ENCODE measurements around the gene MYOM3. TPM values are rescaled to one million over a fixed set of nuclear protein-coding genes. Genes with fewer than 3 reads are reported as not detected.

The MYOM3 gene
- total and polyA plus RNA-seq, 3 experiments from 2014 or later = not detected

- H3K27me3 Mint-ChIP-seq = peaks cover 3 to 6% of the 10 kb centered on the region in 2 donors
- CTCF ChIA-PET = no interaction called here
- H3K4me1 Mint-ChIP-seq = no peaks in the 10 kb centered on the region
- Histone ChIP-seq H3K36me3 (ENCODE audit: insufficient read depth, low read length) (no peaks in the 10 kb centered on the region), H3K27ac (ENCODE audit: low read depth, low read length) (no peak overlapping the region), H3K4me3 (ENCODE audit: low read length) (no peak overlapping the region), H3K4me1 (ENCODE audit: insufficient read depth, low read length) (no peaks in the 10 kb centered on the region), H3K27me3 (ENCODE audit: insufficient read depth, low read length, poor library complexity, severe bottlenecking) (peaks cover 4% of the 10 kb centered on the region), H3K9me3 (ENCODE audit: low read length) (no peaks in the 10 kb centered on the region)
- H3K4me3 Mint-ChIP-seq = no peak overlapping the region
- POLR2A ChIA-PET = no interaction called here
- DNase-seq = no peak
- no peak overlapping the region for H3K27ac Mint-ChIP-seq
- H3K36me3 Mint-ChIP-seq = peaks cover 0 to 3% (median 2%) of the 10 kb centered on the region in 3 donors
- peaks cover 1 to 7% (median 3%) of the 10 kb centered on the region in 5 donors for H3K9me3 Mint-ChIP-seq
These were observed 13.0 kb upstream of the MYOM3 start for GRCh38 chr1:24124980-24125379.

GRCh38 chr1:24123611-24124010 lies 11.7 kb upstream of the MYOM3 start:
- H3K4me3 Mint-ChIP-seq = no peak overlapping the region
- Histone ChIP-seq H3K9me3 (ENCODE audit: low read length) (no peaks in the 10 kb centered on the region), H3K27ac (ENCODE audit: low read depth, low read length) (no peak overlapping the region), H3K4me3 (ENCODE audit: low read length) (no peak overlapping the region), H3K36me3 (ENCODE audit: insufficient read depth, low read length) (no peaks in the 10 kb centered on the region), H3K27me3 (ENCODE audit: insufficient read depth, low read length, poor library complexity, severe bottlenecking) (peaks cover 7% of the 10 kb centered on the region), H3K4me1 (ENCODE audit: insufficient read depth, low read length) (no peaks in the 10 kb centered on the region)
- POLR2A ChIA-PET = no interaction called here
- DNase-seq = no peak
- H3K4me1 Mint-ChIP-seq = no peaks in the 10 kb centered on the region
- H3K36me3 Mint-ChIP-seq = no peaks in the 10 kb centered on the region
- H3K27me3 Mint-ChIP-seq = peaks cover 4 to 15% of the 10 kb centered on the region in 2 donors
- H3K27ac Mint-ChIP-seq = peak overlapping the region in 1 of 8 donors; percentile 79
- H3K9me3 Mint-ChIP-seq = no peaks in the 10 kb centered on the region
- CTCF ChIA-PET = no interaction called here

GRCh38 chr1:24122776-24123175 lies 10.8 kb upstream of the MYOM3 start:
- Histone ChIP-seq H3K4me3 (ENCODE audit: low read length) (no peak overlapping the region), H3K4me1 (ENCODE audit: insufficient read depth, low read length) (no peaks in the 10 kb centered on the region), H3K9me3 (ENCODE audit: low read length) (no peaks in the 10 kb centered on the region), H3K27me3 (ENCODE audit: insufficient read depth, low read length, poor library complexity, severe bottlenecking) (peaks cover 7% of the 10 kb centered on the region), H3K36me3 (ENCODE audit: insufficient read depth, low read length) (no peaks in the 10 kb centered on the region), H3K27ac (ENCODE audit: low read depth, low read length) (no peak overlapping the region)
- Mint-ChIP-seq H3K9me3 (no peaks in the 10 kb centered on the region), H3K27me3 (peaks cover 11 to 20% of the 10 kb centered on the region in 2 donors), H3K4me3 (no peak overlapping the region), H3K36me3 (no peaks in the 10 kb centered on the region), H3K27ac (peak overlapping the region in 1 of 8 donors; percentile 34), H3K4me1 (no peaks in the 10 kb centered on the region)
- ChIA-PET CTCF (no interaction called here), POLR2A (no interaction called here)
- DNase-seq = no peak

- no peaks in the 10 kb centered on the region for H3K9me3 Mint-ChIP-seq
- H3K27ac Mint-ChIP-seq = no peak overlapping the region
- no peak overlapping the region for H3K4me3 Mint-ChIP-seq
- Histone ChIP-seq H3K27me3 (ENCODE audit: insufficient read depth, low read length, poor library complexity, severe bottlenecking) (peaks cover 7% of the 10 kb centered on the region), H3K9me3 (ENCODE audit: low read length) (no peaks in the 10 kb centered on the region), H3K27ac (ENCODE audit: low read depth, low read length) (no peak overlapping the region), H3K4me1 (ENCODE audit: insufficient read depth, low read length) (no peaks in the 10 kb centered on the region), H3K4me3 (ENCODE audit: low read length) (no peak overlapping the region), H3K36me3 (ENCODE audit: insufficient read depth, low read length) (no peaks in the 10 kb centered on the region)
- CTCF ChIA-PET = interaction anchor here (1.1 kb wide), 1 partner anchor 31 kb away, joined by 3 read pairs; no protein-coding TSS in a partner anchor
- POLR2A ChIA-PET = no interaction called here
- H3K36me3 Mint-ChIP-seq = no peaks in the 10 kb centered on the region
- DNase-seq = no peak
- peaks cover 13 to 31% of the 10 kb centered on the region in 2 donors for H3K27me3 Mint-ChIP-seq
- H3K4me1 Mint-ChIP-seq = no peaks in the 10 kb centered on the region
These were observed 9.5 kb upstream of the MYOM3 start for GRCh38 chr1:24121406-24121805.

- DNase-seq = no peak
- Histone ChIP-seq H3K36me3 (ENCODE audit: insufficient read depth, low read length) (no peaks in the 10 kb centered on the region), H3K4me1 (ENCODE audit: insufficient read depth, low read length) (no peaks in the 10 kb centered on the region), H3K9me3 (ENCODE audit: low read length) (no peaks in the 10 kb centered on the region), H3K27me3 (ENCODE audit: insufficient read depth, low read length, poor library complexity, severe bottlenecking) (peaks cover 9% of the 10 kb centered on the region), H3K27ac (ENCODE audit: low read depth, low read length) (no peak overlapping the region), H3K4me3 (ENCODE audit: low read length) (no peak overlapping the region)
- POLR2A ChIA-PET = no interaction called here
- H3K27ac Mint-ChIP-seq = no peak overlapping the region
- no peaks in the 10 kb centered on the region for H3K9me3 Mint-ChIP-seq
- CTCF ChIA-PET = no interaction called here
- H3K27me3 Mint-ChIP-seq = peaks cover 13 to 36% of the 10 kb centered on the region in 2 donors
- no peaks in the 10 kb centered on the region for H3K36me3 Mint-ChIP-seq
- no peak overlapping the region for H3K4me3 Mint-ChIP-seq
- H3K4me1 Mint-ChIP-seq = no peaks in the 10 kb centered on the region
These were observed 9.0 kb upstream of the MYOM3 start for GRCh38 chr1:24120965-24121364.

GRCh38 chr1:24119859-24120756 lies 8.2 kb upstream of the MYOM3 start:
- POLR2A ChIA-PET = no interaction called here
- DNase-seq = no peak
- CTCF ChIA-PET = no interaction called here
- peaks cover 19 to 40% of the 10 kb centered on the region in 2 donors for H3K27me3 Mint-ChIP-seq
- Histone ChIP-seq H3K4me3 (ENCODE audit: low read length) (no peak overlapping the region), H3K27ac (ENCODE audit: low read depth, low read length) (no peak overlapping the region), H3K27me3 (ENCODE audit: insufficient read depth, low read length, poor library complexity, severe bottlenecking) (peaks cover 11% of the 10 kb centered on the region), H3K9me3 (ENCODE audit: low read length) (no peaks in the 10 kb centered on the region), H3K4me1 (ENCODE audit: insufficient read depth, low read length) (no peaks in the 10 kb centered on the region), H3K36me3 (ENCODE audit: insufficient read depth, low read length) (no peaks in the 10 kb centered on the region)
- H3K4me3 Mint-ChIP-seq = no peak overlapping the region
- no peaks in the 10 kb centered on the region for H3K9me3 Mint-ChIP-seq
- no peaks in the 10 kb centered on the region for H3K36me3 Mint-ChIP-seq
- no peaks in the 10 kb centered on the region for H3K4me1 Mint-ChIP-seq
- no peak overlapping the region for H3K27ac Mint-ChIP-seq

- Mint-ChIP-seq H3K4me3 (no peak overlapping the region), H3K4me1 (no peaks in the 10 kb centered on the region), H3K27me3 (peaks cover 19 to 44% of the 10 kb centered on the region in 2 donors), H3K9me3 (no peaks in the 10 kb centered on the region), H3K27ac (no peak overlapping the region), H3K36me3 (no peaks in the 10 kb centered on the region)
- H3K4me3 ChIP-seq (ENCODE audit: low read length) = no peak overlapping the region
- CTCF ChIA-PET = no interaction called here
- no peaks in the 10 kb centered on the region for H3K4me1 ChIP-seq (ENCODE audit: insufficient read depth, low read length)
- H3K27me3 ChIP-seq (ENCODE audit: insufficient read depth, low read length, poor library complexity, severe bottlenecking) = peaks cover 11% of the 10 kb centered on the region
- no peaks in the 10 kb centered on the region for H3K36me3 ChIP-seq (ENCODE audit: insufficient read depth, low read length)
- H3K27ac ChIP-seq (ENCODE audit: low read depth, low read length) = no peak overlapping the region
- no peak for DNase-seq
- POLR2A ChIA-PET = no interaction called here
- no peaks in the 10 kb centered on the region for H3K9me3 ChIP-seq (ENCODE audit: low read length)
These were observed 7.5 kb upstream of the MYOM3 start for GRCh38 chr1:24119489-24119858.

- H3K4me1 Mint-ChIP-seq = no peaks in the 10 kb centered on the region
- CTCF ChIA-PET = no interaction called here
- no peak for DNase-seq
- Histone ChIP-seq H3K27ac (ENCODE audit: low read depth, low read length) (no peak overlapping the region), H3K4me1 (ENCODE audit: insufficient read depth, low read length) (no peaks in the 10 kb centered on the region), H3K4me3 (ENCODE audit: low read length) (no peak overlapping the region), H3K27me3 (ENCODE audit: insufficient read depth, low read length, poor library complexity, severe bottlenecking) (peaks cover 11% of the 10 kb centered on the region), H3K9me3 (ENCODE audit: low read length) (no peaks in the 10 kb centered on the region), H3K36me3 (ENCODE audit: insufficient read depth, low read length) (no peaks in the 10 kb centered on the region)
- no peak overlapping the region for H3K27ac Mint-ChIP-seq
- H3K27me3 Mint-ChIP-seq = peaks cover 22 to 49% of the 10 kb centered on the region in 2 donors
- H3K4me3 Mint-ChIP-seq = no peak overlapping the region
- H3K9me3 Mint-ChIP-seq = no peaks in the 10 kb centered on the region
- H3K36me3 Mint-ChIP-seq = no peaks in the 10 kb centered on the region
- POLR2A ChIA-PET = no interaction called here
These were observed 6.7 kb upstream of the MYOM3 start for GRCh38 chr1:24118410-24119242.
